Activated CD8-positive, alpha-beta memory T cell treated with anti-CD3 and anti-CD28 coated beads for 48 hours (primary cell): ENCODE measurements around the gene VWC2.
"Not testable (repeated sequence)": the region's sequence is repeated elsewhere in the genome, so short reads cannot be mapped to it uniquely, and the experiment has no call there.

Source experiments
- DNase-seq, 3 experiments: peaks; one replicate each; pipeline ENCODE4 v3.0.0-alpha.2; 2020; ENCODE audit warnings: low read depth in 2 of 3, low spot score in 2 of 3

VWC2 gene

DNA sequence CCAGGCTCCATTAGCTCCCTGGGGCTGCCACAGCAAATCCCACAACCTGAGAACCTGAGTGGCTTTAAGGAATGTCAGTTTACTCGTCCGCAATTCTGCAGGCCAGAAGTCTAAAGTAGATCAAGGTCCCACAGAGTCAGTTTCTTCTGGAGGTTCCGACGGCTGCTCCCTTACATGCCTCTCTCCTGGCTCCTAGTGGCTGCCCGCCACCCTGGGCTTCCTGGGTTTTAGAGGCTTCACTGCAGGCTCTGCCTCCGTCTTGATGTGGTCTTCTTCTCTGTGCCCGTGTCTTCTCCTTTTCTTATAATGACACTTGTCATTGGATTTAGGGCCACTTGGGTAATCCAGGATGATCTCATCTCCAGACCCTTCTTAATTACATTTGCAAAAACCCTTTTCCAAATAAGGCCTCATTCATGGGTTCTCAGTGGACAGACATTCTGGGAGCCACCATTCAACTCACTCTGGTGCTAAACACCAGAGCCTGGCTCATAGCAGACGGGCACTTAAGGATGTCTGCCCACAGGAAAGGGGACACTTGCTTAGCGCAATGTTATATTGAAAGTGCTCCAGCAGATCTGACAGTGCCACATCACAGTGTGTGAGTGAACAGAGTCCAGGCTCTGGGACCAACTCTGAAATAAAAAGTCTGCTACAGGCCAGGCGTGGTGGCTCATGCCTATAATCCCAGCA is 77.6 kb downstream of the VWC2 start:
- no peak for DNase-seq

GRCh38 chr7:49851614-49851934 is 78.1 kb downstream of the VWC2 start:
- not testable (repeated sequence) for DNase-seq

GRCh38 chr7:49852619-49853462 is 79.4 kb downstream of the VWC2 start:
- DNase-seq: no peak

GRCh38 chr7:49855281-49855980 is 82.0 kb downstream of the VWC2 start:
- no peak for DNase-seq

GRCh38 chr7:49860293-49860692 is 86.9 kb downstream of the VWC2 start:
- no peak for DNase-seq

DNA sequence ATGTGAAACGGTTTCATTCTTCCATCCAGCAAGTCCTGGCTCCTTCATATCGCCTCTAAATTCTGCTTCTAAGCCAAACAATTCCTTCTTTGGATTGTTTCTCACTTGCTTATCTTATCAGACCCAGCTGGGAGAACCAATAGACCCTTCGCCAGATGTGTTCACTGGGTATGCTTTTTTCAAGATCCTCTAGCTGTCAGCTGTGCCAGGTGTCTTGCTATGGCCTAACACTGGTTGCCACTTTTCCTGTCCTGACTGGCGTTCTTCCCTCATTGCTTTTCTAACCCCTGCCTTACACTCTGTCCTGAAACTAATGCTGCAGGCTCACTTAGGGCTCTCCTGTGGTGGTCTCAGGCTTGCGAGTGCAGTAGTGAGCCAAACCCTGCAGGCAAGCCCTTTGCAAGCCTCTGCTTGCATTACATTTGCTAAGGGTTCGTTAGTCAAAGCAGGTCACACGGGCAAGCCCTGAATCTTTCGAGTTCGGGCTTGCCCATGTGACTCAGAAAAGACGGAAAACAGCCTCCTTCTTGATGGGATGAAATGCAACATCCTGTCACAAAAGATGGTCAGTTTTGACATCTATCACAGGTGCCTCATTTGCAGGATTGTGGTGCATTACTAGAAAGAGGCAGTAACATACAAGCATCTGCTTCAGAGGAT is 92.8 kb downstream of the VWC2 start:
- DNase-seq: no peak

GRCh38 chr7:49866910-49867309 is 93.5 kb downstream of the VWC2 start:
- DNase-seq: no peak

DNA sequence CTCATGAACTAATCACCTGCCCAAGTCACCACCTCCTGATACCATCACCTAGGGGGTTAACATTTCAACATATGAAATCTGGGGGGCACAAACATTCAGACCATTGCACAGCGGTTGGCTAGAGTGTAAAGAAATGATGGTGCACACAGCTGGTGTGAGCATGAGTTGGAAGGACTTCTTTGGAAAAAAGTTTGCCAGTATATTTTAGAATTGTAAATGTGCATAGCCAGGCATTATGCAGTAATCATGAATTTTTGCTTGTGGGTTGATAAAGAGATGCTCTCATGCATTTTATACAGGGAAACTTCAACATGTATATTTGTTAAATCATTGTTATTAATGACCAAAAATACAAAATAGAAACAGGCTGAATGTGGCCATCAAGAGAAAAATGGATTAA is 100.0 kb downstream of the VWC2 start:
- no peak for DNase-seq

DNA sequence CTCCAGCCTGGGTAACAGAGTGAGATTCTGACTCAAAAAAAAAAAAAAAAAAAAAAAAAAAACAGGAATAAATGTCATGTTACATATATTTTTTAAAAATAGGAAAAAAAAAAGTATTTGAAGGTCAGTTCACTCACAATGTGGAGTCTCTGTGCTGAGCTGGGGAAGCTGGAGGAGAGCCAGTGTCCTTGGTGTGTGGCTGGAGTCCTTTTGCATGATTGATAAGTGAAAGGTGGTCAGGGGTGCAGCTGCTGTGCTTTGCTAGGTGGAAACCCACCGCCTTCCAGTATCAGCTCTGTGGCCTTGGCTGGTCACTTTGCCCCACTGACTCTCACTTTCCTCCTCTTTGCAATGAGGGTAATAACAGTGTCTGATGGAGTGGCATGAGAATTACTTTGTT is 101.9 kb downstream of the VWC2 start:
- no peak for DNase-seq

- DNase-seq: no peak
Observed at GRCh38 chr7:49876202-49876601, 102.8 kb downstream of the VWC2 start.

- no peak for DNase-seq
Observed at GRCh38 chr7:49878089-49878488, 104.7 kb downstream of the VWC2 start.

- no peak for DNase-seq
Observed at GRCh38 chr7:49878627-49879026, 105.2 kb downstream of the VWC2 start.

- no peak for DNase-seq
Observed at GRCh38 chr7:49883933-49884332, 110.5 kb downstream of the VWC2 start.

DNA sequence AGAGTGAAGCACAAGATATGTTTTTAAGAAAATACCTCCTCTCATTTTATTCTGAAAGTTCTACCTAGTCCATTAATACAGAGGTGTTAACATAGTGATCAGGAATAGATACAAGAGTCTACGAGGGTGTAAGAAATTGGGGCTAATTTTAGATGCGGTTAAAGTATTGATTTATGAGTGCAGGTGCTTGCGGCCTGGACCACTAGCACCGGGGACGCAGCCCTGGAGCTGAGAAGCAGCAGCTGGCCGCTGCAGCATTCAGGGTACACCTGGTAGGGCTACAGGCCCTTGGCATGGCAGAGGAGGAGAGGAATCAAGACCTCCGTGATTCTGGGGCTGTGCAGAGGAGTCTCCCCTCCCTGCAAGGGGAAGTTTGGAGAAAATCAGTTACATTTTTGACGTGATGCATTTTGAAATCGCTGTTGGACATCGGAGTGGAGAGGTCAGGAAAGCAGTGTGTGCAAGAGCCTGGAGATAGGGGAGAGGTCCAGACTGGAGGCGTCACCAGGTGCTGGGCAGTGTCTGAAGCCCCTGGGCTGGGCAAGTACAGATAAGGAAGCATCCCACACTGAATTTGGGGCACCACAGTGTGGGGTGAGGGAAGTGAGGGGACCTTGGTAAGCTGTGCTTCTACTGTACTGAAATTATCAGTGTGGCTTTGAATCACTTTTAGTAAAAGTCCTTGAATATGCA is 112.3 kb downstream of the VWC2 start:
- DNase-seq: no peak

DNA sequence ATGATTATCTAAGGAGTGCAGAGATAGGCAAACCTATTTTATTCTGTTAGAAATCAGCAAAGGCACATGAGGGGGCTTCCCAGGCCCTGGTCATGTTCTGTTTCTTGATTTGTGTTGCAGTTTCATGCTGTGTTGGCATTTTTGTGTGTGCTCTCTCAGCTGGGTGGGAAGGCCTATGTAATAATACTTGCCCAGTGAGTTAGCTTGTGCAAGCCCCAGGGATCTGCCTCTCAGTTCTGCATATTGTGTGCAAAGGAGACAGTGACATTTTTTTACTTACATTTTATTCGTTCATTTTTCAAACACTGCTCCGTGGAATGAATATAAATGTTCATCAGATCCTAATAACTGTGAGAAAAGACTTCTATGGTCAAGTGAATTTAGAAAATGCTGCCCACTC is 119.0 kb downstream of the VWC2 start:
- DNase-seq: no peak

DNA sequence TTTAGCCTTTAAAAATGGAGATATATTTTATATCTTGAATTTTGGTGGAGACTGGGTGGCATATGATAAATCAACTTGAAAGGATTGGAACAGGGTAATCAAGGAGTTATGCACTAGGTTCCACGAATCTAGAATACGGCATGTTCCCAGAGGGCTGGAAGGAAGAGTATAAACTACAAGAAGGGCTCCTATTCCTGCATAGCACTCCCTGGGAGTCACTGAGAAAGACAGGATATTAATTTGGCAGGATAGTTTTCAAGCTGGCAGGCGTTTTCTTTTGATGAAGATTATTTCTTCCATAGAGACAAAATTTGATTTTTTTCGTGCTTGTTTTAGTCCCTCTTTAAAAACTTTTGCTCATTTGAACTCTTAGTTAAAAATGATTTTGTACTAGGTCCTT is 119.7 kb downstream of the VWC2 start:
- no peak for DNase-seq

GRCh38 chr7:49894543-49894942 is 121.1 kb downstream of the VWC2 start:
- no peak for DNase-seq

DNA sequence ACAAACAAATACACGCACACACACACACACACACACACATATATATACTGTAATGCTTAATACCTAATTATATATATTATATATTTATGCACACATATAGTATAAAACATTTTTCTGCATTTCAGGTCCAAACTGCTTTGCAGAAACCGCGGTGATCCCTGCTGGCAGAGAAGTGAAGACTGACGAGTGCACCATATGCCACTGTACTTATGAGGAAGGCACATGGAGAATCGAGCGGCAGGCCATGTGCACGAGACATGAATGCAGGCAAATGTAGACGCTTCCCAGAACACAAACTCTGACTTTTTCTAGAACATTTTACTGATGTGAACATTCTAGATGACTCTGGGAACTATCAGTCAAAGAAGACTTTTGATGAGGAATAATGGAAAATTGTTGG is 138.5 kb downstream of the VWC2 start:
- no peak for DNase-seq

- no peak for DNase-seq
Observed at GRCh38 chr7:49926720-49927119, 153.3 kb downstream of the VWC2 start.

GRCh38 chr7:49927631-49928030 is 154.2 kb downstream of the VWC2 start:
- DNase-seq: no peak

DNA sequence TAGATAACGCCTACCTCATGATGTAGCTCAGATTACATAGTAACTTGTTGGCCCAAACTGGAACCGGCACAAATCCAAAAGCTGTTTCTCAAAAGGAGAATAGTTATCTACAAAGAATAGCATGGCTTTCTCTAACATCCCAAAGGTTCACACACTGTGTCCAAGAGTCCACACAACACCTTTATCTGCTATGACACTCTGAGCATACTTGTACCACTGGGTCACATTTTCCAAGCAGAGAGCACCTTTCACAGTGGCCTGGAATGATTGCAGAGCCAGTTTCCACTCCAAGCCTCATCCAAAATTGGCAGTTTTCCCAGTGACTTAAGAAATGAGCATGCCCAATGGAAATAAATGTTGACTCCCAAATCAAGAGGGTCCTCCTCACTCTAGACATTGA is 155.3 kb downstream of the VWC2 start:
- no peak for DNase-seq
